Stimulated activated naive CD8-positive, alpha-beta T cell treated with anti-CD3 and anti-CD28 coated beads, Interleukin-15, amount 100 ng/mL, for 72 hours (primary cell): ENCODE measurements around the gene BCAS4.
"Not testable (repeated sequence)": the region's sequence is repeated elsewhere in the genome, so short reads cannot be mapped to it uniquely, and the experiment has no call there.

Source experiments
- ATAC-seq: fragments of 150-1000 bp; cut with Tn5 transposase; 2 replicates; pipeline ENCODE4 v1.10.0; 2021; ENCODE audit warnings: mild to moderate bottlenecking, moderate library complexity
- DNase-seq, 2 donors: peaks; one replicate each; pipeline ENCODE4 v3.0.0; 2021 to 2022
- H3K27ac Mint-ChIP-seq, 2 donors: one replicate each; pipeline ENCODE4 v1.8.0; 2022; ENCODE audit warnings: mild to moderate bottlenecking in 2 of 2, mixed read lengths in 2 of 2, moderate library complexity in 2 of 2
- H3K27me3 Mint-ChIP-seq: one replicate; pipeline ENCODE4 v1.8.0; 2022; ENCODE audit warnings: mixed read lengths
- H3K4me1 Mint-ChIP-seq: one replicate; pipeline ENCODE4 v1.8.0; 2022; ENCODE audit warnings: mild to moderate bottlenecking, mixed read lengths
- H3K4me3 Mint-ChIP-seq, 2 donors: one replicate each; pipeline ENCODE4 v1.8.0; 2022; ENCODE audit warnings: mild to moderate bottlenecking in 2 of 2, mixed read lengths in 2 of 2, moderate library complexity in 1 of 2
- H3K9me3 Mint-ChIP-seq, 2 donors: one replicate each; pipeline ENCODE4 v1.8.0; 2022; ENCODE audit warnings: mixed read lengths in 2 of 2

The BCAS4 gene

GRCh38 chr20:50879649-50880550, 85.0 kb downstream of the BCAS4 start:
- no peaks in the 10 kb centered on the region for H3K9me3 Mint-ChIP-seq
- no peaks in the 10 kb centered on the region for H3K27me3 Mint-ChIP-seq
- DNase-seq (no peak), ATAC-seq (no peak)
- no peak overlapping the region for H3K4me3 Mint-ChIP-seq
- no peaks in the 10 kb centered on the region for H3K4me1 Mint-ChIP-seq
- peak overlapping the region in 1 of 2 donors; percentile 4 for H3K27ac Mint-ChIP-seq

- H3K27ac Mint-ChIP-seq, ATAC-seq, H3K27me3 Mint-ChIP-seq, H3K4me1 Mint-ChIP-seq, H3K9me3 Mint-ChIP-seq, DNase-seq, H3K4me3 Mint-ChIP-seq: not testable (repeated sequence)
These were observed 87.0 kb downstream of the BCAS4 start for GRCh38 chr20:50881759-50882424.

- no peaks in the 10 kb centered on the region for H3K4me1 Mint-ChIP-seq
- DNase-seq (no peak), ATAC-seq (no peak)
- H3K9me3 Mint-ChIP-seq: no peaks in the 10 kb centered on the region
- H3K27ac Mint-ChIP-seq: no peak overlapping the region
- H3K4me3 Mint-ChIP-seq: no peak overlapping the region
- H3K27me3 Mint-ChIP-seq: no peaks in the 10 kb centered on the region
These were observed 89.0 kb downstream of the BCAS4 start for GRCh38 chr20:50883856-50884255.

- DNase-seq (no peak), ATAC-seq (peak; percentile 12)
- Mint-ChIP-seq H3K27ac (peak overlapping the region; percentile 75 to 90), H3K4me1 (no peaks in the 10 kb centered on the region), H3K4me3 (no peak overlapping the region), H3K27me3 (no peaks in the 10 kb centered on the region), H3K9me3 (no peaks in the 10 kb centered on the region)
These were observed 90.2 kb downstream of the BCAS4 start for GRCh38 chr20:50885068-50885467.

GRCh38 chr20:50885781-50886180, 90.9 kb downstream of the BCAS4 start:
- no peaks in the 10 kb centered on the region for H3K27me3 Mint-ChIP-seq
- no peak overlapping the region for H3K4me3 Mint-ChIP-seq
- ATAC-seq: no peak
- no peak for DNase-seq
- H3K4me1 Mint-ChIP-seq: no peaks in the 10 kb centered on the region
- peak overlapping the region in 1 of 2 donors; percentile 54 for H3K27ac Mint-ChIP-seq
- H3K9me3 Mint-ChIP-seq: no peaks in the 10 kb centered on the region

- Mint-ChIP-seq H3K4me3 (no peak overlapping the region), H3K27ac (peak overlapping the region in 1 of 2 donors; percentile 54), H3K27me3 (no peaks in the 10 kb centered on the region), H3K4me1 (peaks cover 5% of the 10 kb centered on the region), H3K9me3 (no peaks in the 10 kb centered on the region)
- DNase-seq: no peak
- no peak for ATAC-seq
These were observed 91.4 kb downstream of the BCAS4 start for GRCh38 chr20:50886184-50886790.

GRCh38 chr20:50887576-50887975, 92.7 kb downstream of the BCAS4 start:
- ATAC-seq (no peak), DNase-seq (no peak)
- Mint-ChIP-seq H3K4me1 (peaks cover 16% of the 10 kb centered on the region), H3K27me3 (no peaks in the 10 kb centered on the region), H3K27ac (peak overlapping the region in 1 of 2 donors; percentile 49), H3K4me3 (no peak overlapping the region), H3K9me3 (no peaks in the 10 kb centered on the region)

- no peak for DNase-seq
- Mint-ChIP-seq H3K4me1 (peaks cover 33% of the 10 kb centered on the region), H3K27ac (no peak overlapping the region), H3K4me3 (no peak overlapping the region), H3K9me3 (no peaks in the 10 kb centered on the region), H3K27me3 (no peaks in the 10 kb centered on the region)
- no peak for ATAC-seq
These were observed 96.3 kb downstream of the BCAS4 start for GRCh38 chr20:50891138-50891537.

GRCh38 chr20:50892394-50892793, 97.5 kb downstream of the BCAS4 start:
- Mint-ChIP-seq H3K27me3 (no peaks in the 10 kb centered on the region), H3K27ac (peak overlapping the region in 1 of 2 donors; percentile 48), H3K4me3 (no peak overlapping the region), H3K4me1 (peaks cover 33% of the 10 kb centered on the region), H3K9me3 (no peaks in the 10 kb centered on the region)
- DNase-seq (no peak), ATAC-seq (no peak)

- H3K4me1 Mint-ChIP-seq: peaks cover 33% of the 10 kb centered on the region
- DNase-seq (no peak), ATAC-seq (no peak)
- H3K4me3 Mint-ChIP-seq: no peak overlapping the region
- no peaks in the 10 kb centered on the region for H3K27me3 Mint-ChIP-seq
- no peaks in the 10 kb centered on the region for H3K9me3 Mint-ChIP-seq
- no peak overlapping the region for H3K27ac Mint-ChIP-seq
These were observed 98.8 kb downstream of the BCAS4 start for GRCh38 chr20:50893620-50894019.

- H3K27ac Mint-ChIP-seq: no peak overlapping the region
- DNase-seq (no peak), ATAC-seq (no peak)
- H3K27me3 Mint-ChIP-seq: no peaks in the 10 kb centered on the region
- no peak overlapping the region for H3K4me3 Mint-ChIP-seq
- H3K4me1 Mint-ChIP-seq: peaks cover 33% of the 10 kb centered on the region
- no peaks in the 10 kb centered on the region for H3K9me3 Mint-ChIP-seq
These were observed 100.4 kb downstream of the BCAS4 start for GRCh38 chr20:50895111-50895830.

GRCh38 chr20:50898475-50898874, 103.6 kb downstream of the BCAS4 start:
- peak overlapping the region; percentile 30 to 71 for H3K27ac Mint-ChIP-seq
- ATAC-seq (no peak), DNase-seq (no peak)
- H3K27me3 Mint-ChIP-seq: no peaks in the 10 kb centered on the region
- H3K4me3 Mint-ChIP-seq: no peak overlapping the region
- H3K4me1 Mint-ChIP-seq: peaks cover 9% of the 10 kb centered on the region
- no peaks in the 10 kb centered on the region for H3K9me3 Mint-ChIP-seq

GRCh38 chr20:50900261-50900660, 105.4 kb downstream of the BCAS4 start:
- H3K27ac Mint-ChIP-seq: no peak overlapping the region

GRCh38 chr20:50901301-50901700, 106.4 kb downstream of the BCAS4 start:
- no peak for DNase-seq
- peaks cover 6% of the 10 kb centered on the region for H3K4me1 Mint-ChIP-seq
- no peak for ATAC-seq
- H3K27me3 Mint-ChIP-seq: no peaks in the 10 kb centered on the region
- H3K4me3 Mint-ChIP-seq: no peak overlapping the region
- no peak overlapping the region for H3K27ac Mint-ChIP-seq
- no peaks in the 10 kb centered on the region for H3K9me3 Mint-ChIP-seq

More at GRCh38 chr20:50900261-50900660, 105.4 kb downstream of the BCAS4 start:
- no peak overlapping the region for H3K4me3 Mint-ChIP-seq
- H3K27me3 Mint-ChIP-seq: no peaks in the 10 kb centered on the region
- no peaks in the 10 kb centered on the region for H3K4me1 Mint-ChIP-seq
- ATAC-seq (no peak), DNase-seq (no peak)
- no peaks in the 10 kb centered on the region for H3K9me3 Mint-ChIP-seq

- Mint-ChIP-seq H3K9me3 (no peaks in the 10 kb centered on the region), H3K27ac (peak overlapping the region in 1 of 2 donors; percentile 7)
These were observed 108.6 kb downstream of the BCAS4 start for GRCh38 chr20:50903353-50904051.

More at GRCh38 chr20:50903353-50904051, 108.6 kb downstream of the BCAS4 start:
- ATAC-seq (no peak), DNase-seq (no peak)
- Mint-ChIP-seq H3K4me1 (peaks cover 22% of the 10 kb centered on the region), H3K27me3 (no peaks in the 10 kb centered on the region), H3K4me3 (no peak overlapping the region)
